Activated T-helper 9 cell treated with anti-CD3 and anti-CD28 coated beads, Interleukin-2, amount 50 U/mL, for 16 hours (primary cell): ENCODE results near the gene LIPK.
"Not testable (repeated sequence)": the region's sequence is repeated elsewhere in the genome, so short reads cannot be mapped to it uniquely, and the experiment has no call there.

Experiments used
- DNase-seq: peaks from one replicate; pipeline ENCODE4 v3.0.0-alpha.2; 2020; ENCODE audit warnings: low read depth

Gene LIPK, protein sequence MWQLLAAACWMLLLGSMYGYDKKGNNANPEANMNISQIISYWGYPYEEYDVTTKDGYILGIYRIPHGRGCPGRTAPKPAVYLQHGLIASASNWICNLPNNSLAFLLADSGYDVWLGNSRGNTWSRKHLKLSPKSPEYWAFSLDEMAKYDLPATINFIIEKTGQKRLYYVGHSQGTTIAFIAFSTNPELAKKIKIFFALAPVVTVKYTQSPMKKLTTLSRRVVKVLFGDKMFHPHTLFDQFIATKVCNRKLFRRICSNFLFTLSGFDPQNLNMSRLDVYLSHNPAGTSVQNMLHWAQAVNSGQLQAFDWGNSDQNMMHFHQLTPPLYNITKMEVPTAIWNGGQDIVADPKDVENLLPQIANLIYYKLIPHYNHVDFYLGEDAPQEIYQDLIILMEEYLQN

DNA sequence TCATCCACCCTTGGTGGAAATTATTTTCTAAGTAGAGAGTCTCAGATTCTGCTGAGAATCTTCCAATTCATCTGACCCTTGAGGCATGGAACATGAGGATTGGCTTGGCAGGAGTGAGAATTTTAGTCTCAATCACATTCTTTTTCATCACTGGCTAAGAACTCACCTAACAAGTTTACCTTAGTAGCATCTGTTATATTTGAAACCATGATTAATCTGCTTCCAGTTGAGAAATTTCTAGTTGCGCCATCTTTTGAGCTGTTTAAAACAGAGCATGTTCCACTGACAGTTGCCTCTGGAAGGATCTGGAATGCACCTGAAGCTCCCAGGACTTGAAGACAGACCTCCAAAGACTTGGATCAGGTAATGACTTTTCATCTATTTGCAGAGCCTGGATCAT, at the start of gene LIPK:
Gene LIPK, plus strand, starts transcription at position 292 of the 400 bp plus-strand sequence. CDS start 18,295 bp downstream, outside the sequence.
- no peak for DNase-seq

DNA sequence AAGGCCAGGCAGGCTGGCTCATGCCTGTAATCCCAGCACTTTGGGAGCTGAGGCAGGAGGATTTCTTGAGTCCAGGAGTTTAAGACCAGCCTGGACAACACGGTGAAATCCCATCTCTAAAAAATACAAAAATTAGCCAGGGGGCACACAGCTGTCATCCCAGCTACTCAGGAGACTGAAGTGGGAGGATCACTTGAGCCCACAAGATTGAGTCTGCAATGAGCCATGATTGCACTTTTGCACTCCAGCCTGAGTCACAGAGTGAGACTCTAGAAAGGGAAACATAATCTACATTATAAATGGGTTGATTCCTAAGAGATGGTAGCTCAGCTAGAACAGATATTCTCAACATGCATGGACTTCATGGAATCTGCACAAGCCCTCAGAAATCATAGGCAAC, 48.1 kb upstream of the LIPK start:
- no peak for DNase-seq

DNA sequence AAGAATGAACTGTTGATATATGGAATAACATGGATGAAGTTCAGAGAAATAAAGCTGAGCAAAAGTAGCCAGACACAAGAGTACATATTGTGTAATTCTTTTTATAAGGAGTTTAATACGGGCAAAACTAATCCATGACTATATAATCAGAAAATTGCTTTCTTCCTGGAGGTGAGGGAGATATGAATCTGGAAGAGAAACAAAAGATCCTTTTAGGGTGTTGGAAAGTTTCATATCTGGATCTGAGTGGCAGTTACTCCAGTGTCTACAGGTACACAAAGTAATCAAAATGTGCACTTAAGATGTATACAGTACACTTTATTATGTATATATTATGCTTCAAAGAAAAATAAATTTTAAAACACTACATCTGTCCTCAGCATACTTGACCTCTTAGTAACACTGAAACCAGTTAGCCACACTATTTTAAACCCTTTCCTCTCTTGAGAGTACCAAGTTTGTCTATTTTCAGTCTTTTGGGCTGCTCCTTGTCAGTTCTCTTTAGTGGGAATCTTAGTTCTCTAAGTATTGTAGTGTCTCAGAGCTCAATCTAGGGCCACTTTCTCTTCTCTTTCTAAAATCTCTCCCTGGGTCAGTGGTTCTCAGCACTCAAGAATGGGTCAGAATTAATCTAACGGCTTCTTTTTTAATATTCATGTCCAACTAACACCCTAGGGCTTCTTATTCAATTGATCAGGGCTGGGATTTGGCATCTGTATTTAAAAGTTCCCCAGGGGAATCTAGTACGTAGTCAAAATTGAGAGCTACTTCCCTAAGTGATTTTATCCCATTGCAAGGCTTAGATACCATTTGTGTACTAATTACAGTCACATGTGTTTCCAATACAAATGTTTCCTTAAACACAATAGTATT, 46.1 kb upstream of the LIPK start:
- no peak for DNase-seq

DNA sequence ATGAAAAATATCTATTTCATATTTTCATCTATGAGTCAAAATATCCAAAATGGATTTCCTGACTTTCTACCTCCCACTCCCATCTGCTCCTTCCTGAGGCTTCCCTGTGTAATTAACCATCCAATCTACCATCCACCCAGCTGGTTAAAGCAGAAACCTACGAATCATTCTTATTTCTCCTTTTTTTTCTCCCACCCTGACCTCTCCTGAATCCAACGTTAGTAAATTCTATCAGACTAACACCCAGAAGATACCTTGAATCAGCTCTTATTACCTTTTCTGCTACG, 45.5 kb upstream of the LIPK start:
- DNase-seq = no peak

DNA sequence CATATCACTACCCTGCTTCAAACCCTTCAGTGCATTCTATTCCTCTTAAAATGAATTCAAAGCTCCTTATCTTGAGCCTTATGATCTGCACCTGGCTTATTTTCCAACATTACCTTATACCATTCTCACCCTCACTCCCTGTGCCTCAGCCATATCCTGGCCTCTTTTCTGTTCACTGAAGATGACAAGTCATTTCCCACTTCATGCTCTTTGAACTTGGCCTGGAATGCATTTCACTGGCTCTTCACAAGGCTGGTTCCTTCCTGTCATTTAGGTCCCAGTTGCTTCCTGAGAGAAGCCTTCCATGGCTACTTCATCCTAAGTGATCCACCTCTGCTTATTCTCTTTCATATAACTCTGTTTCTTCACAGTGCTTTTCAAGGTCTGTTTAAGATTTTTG, 45.0 kb upstream of the LIPK start:
- no peak for DNase-seq

DNA sequence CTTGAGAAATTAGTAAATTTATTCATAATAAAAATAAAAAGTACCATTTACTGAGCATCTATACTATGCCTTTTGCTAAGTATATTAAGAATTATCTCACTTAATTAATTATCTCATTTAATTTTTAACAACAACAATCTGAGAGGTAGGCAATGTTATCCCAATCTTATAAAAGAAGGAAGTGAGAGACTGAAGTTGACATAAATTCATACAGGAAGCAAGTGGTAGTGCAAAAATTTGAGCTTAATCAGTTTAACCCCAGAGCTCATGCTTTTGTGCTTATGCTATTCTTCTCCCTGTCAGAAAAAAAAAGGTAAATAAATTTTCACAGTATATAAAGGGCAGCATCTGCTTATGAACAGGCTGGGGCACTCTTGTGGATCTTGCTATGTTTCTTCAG, 44.5 kb upstream of the LIPK start:
- no peak for DNase-seq

DNA sequence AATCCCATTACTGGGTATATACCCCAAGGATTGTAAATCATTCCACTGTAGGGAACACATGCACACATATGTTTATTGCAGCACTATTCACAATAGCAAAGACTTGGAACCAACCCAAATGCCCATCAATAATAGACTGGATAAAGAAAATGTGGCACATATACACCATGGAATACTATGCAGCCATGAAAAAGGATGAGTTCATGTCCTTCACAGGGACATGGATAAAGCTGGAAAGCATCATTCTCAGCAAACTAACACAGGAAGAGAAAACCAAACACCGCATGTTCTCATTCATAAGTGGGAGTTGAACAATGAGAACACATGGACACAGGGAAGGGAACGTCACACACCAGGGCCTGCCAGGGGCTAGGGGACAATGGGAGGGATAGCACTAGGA, 42.9 kb upstream of the LIPK start:
- not testable (repeated sequence) for DNase-seq

DNA sequence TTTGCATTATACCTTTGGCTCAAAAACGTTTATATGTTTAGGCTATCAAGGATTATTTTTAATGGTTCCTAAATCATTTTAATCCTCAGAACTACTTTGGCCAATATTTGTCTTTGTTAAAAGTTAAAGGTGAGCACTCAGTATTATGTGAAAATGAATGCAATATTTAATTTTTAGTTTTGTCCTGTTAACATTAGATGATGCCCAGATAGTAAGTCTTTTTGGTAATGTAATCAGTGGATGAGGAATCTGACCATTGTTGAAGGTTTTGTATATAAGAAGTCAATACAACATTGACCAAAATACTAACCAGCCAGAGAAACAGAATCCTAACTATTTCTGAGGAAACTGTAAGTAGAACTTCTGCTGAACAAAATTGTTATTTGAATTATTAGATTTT, 41.9 kb upstream of the LIPK start, which contains the start of gene LIPF:
Gene LIPF, plus strand, starts transcription at position 301 of the 400 bp plus-strand sequence. CDS start 2,856 bp downstream, outside the sequence.
- no peak for DNase-seq

DNA sequence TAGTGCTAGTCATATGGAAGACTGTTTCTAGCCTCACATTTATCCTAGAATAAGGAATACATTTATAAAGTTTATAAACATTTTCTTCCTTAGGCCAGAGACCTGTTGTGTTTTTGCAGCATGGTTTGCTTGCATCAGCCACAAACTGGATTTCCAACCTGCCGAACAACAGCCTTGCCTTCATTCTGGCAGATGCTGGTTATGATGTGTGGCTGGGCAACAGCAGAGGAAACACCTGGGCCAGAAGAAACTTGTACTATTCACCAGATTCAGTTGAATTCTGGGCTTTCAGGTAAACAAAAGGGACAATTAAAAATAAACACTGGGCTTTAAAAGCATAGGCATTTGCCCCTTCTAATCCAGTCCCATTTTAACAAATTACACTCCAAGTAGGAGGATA, 37.6 kb upstream of the LIPK start:
- DNase-seq = no peak

DNA sequence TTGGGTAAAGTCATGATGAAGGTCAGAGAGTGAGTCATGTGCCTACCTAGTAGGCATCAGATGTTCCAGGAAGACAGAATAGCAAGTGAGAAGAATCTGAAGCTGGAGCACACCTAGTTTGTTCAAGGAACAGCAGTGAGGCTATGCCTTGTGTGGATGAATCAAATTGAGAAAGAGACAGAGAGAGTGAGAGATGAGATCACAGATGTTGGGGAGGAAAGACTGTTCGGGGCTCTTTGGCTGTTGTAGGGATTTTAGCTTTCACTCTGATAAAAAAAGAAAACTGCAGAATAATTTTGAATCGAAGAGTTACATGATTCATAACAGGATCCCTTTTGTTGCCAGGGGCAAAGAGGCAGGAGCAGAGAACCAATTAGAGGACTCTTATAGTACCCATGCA, 35.6 kb upstream of the LIPK start:
- DNase-seq = no peak

DNA sequence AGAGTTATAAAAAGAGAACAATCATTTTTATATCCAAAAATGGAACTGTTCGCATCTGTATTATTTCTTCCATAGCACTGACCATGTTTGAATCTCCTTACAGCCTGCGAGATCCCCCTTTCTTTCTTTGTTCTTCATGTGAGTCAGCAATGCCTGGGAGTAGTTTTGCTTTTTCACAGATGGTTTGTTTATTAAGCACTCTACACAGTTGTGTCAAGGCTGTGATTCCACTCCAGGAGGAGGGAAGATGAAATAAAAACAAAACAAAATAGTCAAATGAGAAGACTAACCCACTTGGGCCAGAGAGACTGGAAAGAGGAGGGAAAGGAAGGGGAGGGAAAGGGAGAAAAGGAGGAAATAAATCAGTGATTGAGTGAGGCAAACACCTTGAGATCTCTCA, 34.0 kb upstream of the LIPK start:
- DNase-seq = no peak

DNA sequence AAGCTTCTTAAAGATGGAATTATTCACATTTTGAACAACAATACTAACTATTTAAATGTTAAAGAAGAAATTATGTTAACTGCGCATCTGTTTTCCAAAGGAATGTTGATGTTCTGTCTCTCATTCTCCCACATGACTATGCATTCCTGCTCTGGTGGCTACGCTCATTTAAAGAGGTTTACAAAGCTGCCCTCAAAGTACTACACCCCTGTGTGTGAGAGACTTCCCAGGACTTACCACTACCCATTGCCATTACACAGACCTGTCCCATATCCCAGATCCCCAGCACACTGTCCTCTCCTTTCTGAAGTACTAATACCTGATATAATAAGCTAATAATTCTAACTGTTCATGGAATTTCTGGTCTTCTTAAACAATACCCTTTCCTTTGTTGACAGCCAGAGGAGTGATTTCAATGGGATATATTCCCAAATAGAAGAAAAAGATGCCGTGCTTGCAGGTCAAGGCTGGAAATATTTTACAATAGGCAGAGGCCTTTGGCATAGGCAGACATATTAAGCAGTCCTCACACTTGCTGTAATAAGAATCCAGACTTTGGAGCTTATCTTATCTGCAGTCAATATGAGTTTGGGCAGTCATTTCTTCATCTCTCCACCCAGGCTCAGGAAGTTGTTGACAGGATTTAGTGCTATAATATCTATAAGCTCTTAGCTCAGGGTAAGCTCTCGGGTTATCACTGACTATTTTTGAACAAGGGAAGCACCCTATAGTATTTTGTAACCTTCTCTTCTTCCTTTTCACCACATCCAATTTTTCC, 29.6 kb upstream of the LIPK start:
- no peak for DNase-seq

DNA sequence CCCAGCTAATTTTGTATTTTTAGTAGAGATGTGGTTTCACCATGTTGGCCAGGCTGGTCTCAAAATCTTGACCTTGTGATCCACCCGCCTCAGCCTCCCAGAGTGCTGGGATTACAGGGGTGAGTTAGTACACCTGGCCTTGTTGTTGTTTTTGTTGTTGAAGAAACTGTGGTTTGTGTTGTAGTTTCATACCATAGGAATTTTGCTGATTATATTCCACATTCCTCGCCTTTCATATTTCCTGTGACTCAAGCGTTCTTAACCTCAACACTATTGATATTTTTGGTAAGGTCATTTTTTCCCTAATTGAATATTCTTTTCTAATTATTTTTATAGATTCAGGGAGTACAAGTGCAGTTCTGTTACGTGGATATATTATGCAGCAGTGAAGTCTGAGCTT, 25.1 kb upstream of the LIPK start:
- no peak for DNase-seq

DNA sequence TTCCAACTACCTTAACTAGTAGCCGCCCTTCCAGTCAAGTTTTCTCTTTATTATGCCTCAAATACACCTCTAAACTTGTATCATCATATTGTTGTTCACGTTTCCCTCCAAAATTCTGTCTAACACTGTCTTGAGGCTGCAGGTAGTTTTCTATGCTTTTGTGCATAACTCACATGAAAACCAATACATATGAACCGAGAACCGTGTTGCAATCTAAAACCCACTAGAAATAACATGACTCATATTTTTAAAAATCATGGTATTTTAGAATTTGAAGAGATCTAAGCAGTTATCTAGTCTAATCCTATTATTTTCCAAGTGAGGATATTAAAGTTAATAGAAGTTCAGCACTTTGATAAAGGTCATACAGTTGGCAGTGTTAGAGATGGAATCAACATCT, 23.6 kb upstream of the LIPK start:
- DNase-seq = no peak

DNA sequence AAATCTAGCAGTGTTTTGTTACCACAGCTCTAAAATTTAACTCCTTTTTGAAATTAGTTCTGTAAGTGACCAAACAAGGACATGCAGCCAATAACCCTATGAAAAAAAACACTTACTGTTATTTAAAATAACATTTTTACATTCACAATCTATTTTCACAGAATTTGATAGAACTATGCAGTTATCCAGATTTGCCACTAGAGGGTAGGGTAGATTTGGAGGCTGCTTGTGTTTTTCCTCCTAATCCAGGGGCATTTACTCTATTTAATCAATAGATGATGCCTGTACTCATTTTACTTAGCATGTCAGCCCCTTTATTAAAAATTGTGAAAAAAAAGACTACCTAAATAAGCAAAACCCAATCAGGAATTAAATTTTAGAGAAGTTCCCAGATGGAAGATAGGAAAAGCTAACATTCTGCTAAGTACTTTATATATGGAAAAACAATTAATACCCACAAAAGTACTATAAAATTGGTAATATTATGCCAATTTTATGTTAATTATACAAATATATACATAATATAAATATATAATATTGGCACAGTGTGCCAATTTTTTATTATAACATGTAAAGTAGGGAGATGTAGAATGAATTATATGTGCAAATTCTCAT, 18.1 kb upstream of the LIPK start:
- DNase-seq = no peak

DNA sequence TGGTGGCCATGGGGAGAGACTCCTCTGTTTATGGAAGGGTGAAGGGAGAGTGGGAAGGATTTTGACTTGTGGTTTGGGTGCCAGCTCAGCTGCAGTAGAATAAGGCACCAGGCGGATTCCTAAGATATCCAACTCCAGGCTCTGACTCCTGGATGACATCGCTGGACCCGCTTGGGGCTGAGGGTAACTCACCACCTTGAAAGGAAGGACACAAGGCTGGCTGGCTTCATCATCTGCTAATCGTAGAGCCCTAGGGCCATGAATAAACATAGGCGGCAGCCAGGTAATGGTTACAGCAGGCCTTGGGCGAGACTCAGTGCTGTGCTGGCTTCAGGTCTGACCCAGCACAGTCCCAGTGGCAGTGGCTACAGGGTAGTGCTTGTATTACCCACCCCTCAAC, 16.7 kb upstream of the LIPK start:
- no peak for DNase-seq

DNA sequence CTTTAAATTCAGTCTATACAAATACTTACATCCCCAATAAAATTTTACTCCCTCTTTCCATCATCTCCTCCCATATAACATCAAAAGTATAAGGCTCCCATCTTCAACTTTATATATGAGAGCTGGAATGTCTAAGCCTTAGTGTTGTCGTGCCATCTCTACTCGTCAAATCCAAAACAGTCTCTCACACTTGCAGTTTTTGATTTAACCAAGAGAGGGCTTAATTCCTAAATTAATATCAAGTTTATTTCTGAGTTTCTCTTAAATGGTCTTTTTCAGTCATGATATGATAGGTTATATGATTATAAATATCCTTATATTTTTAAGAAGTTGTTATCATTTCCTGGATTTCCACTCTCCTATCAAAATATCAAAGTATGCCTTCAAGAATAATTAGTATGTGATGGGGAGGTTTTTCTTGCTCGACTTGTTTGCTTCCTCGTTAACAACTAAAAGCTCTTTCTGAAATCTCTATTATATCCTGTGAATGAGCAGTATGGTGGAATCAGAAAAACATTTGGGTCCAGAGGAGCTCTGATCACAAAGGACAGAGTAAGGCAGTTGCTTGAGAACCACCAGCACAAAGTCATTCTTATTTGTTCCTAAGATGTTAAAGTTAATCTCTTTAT, 12.5 kb upstream of the LIPK start:
- DNase-seq = no peak

DNA sequence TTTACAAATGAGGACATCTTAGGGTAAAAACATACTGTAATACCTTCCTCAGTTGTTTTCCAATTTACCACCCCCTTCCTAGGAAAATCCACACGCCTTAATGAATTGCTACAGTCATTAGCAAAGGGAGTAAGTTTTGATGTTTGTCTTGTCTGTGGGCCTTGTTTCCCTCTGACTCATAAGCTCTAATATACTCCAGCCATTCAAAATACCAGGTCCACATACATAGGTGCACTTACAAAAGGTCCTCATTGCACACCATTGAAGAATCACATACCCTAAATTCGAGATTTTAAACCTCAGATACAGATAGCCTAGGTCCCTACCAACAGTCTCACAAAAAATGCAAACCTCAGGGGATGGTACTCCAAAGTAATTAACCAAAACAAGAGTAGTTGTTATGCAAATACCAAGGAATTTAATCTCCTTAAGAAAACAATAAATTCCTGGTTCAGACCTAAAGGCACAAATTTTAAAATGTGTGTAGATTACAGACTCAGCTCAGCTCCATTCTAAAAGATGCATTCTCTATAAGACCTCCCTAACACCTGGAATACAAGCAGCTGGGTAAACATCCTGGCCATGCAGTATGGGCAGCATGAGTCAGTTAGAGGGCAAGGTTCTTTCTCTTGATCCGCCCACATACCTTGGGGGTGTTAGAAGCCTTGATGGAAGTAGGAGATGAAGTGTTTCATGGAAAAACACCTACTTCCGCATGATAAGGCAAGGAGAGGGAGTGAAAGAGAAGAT, 3.0 kb upstream of the LIPK start:
- no peak for DNase-seq

DNA sequence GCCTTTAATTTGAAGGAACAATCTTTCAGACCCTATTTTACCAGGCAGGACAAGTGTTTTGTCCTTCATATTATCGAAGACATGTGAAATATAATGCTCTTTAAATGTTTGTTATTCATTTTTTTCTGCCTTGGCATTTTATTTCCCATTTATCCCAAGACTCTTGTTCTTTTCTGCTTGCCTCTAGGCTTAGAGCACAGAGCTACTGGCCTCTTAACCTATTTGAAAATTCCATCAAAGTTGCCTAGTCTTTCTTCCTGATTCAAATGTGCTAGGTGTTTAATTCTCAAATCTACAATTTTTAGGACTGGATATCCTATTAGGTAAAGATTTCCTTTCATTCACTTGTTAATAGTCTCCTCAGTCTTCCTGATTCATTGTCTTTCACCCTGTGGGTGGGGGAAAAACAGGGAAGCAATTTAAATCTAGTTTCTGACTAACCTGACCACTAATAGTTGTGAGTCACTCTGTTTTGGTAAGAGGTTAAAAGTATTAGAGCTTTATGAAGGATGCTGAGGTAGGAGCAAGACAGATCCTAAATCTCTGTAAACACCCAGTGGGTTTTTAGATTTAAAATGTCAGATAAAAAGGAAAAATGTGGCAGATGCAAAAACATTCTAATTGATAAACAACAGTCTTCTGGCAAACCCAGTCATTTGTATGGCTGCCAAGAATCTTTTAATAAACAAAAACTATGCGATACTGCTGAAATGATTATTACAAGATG, 1.5 kb downstream of the LIPK start:
- no peak for DNase-seq

DNA sequence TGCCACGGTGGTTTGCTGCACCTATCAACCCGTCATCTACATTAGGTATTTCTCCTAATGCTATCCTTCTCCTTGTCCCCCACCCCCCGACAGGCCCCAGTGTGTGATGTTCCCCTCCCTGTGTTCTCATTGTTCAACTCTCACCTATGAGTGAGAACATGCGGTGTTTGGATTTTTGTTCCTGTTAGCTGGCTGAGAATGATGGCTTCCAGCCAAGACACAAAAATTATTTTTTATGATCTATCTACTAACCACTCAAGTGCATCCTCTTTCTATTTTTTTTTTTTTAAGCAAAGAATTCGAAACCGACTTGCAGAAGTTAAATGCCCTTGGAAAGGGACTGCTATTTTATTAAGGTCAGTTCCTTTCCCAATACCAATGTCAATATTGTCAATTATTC, 3.3 kb downstream of the LIPK start:
- DNase-seq = not testable (repeated sequence)
